Measurements from ENCODE around the gene CDH23. TPM values are rescaled to one million over a fixed set of nuclear protein-coding genes. Genes with fewer than 3 reads are reported as not detected.

CDH23 gene
- total and polyA plus RNA-seq, 2 of the 8 experiments (the other 6 are each of a cell fraction or from before 2014, with no cell fraction given): 1.9 to 4.9 TPM

- Histone ChIP-seq H4K91ac (replicated peaks; ENCODE audit: insufficient read length, low read length) (no peak overlapping the region), H3K27ac (ENCODE audit: low read depth, low read length) (no peak overlapping the region), H3K9me3 (ENCODE audit: insufficient read depth in 2 of 2, low read depth in 1 of 2, low read length in 1 of 2) (no peaks in the 10 kb centered on the region), H3K56ac (replicated peaks; ENCODE audit: insufficient read length, low read depth, low read length) (no peak overlapping the region), H3K4me2 (ENCODE audit: insufficient read depth in 1 of 2, low read depth in 2 of 2, low read length in 2 of 2) (no peak overlapping the region; a peak in 1 of 4 replicates), H2AK5ac (ENCODE audit: low read depth, low read length) (no peak overlapping the region), H3K23me2 (ENCODE audit: low read depth, low read length) (no peaks in the 10 kb centered on the region), H3K14ac (ENCODE audit: insufficient read length) (no peak overlapping the region), H3K18ac (ENCODE audit: extremely low read depth, low read length) (no peak overlapping the region; the same call in 1 of the 2 replicates), H3K79me2 (ENCODE audit: control insufficient read depth in 1 of 2, insufficient read depth in 2 of 2, low read length in 2 of 2) (no peaks in the 10 kb centered on the region), H2BK15ac (ENCODE audit: low read length) (no peak overlapping the region), H3K23ac (ENCODE audit: insufficient read length) (no peak overlapping the region), H3K79me1 (ENCODE audit: low read depth, low read length) (no peaks in the 10 kb centered on the region), H4K5ac (ENCODE audit: insufficient read length, low read depth, low read length) (no peak overlapping the region), H4K20me1 (replicated peaks in 1 of 2; ENCODE audit: control insufficient read depth in 1 of 2, insufficient read depth in 2 of 2, low read length in 2 of 2) (no peaks in the 10 kb centered on the region), H3K4me3 (ENCODE audit: extremely low read depth in 1 of 4, insufficient read depth in 2 of 4, low read depth in 3 of 4, low read length in 4 of 4) (no peak overlapping the region), H2BK20ac (ENCODE audit: low read length) (no peak overlapping the region), H3K4me1 (replicated peaks in 1 of 4; ENCODE audit: control insufficient read depth in 3 of 4, insufficient read depth in 4 of 4, low read length in 3 of 4) (peaks cover 0 to 5% (median 2%) of the 10 kb centered on the region in 4 experiments; a peak in 5 of 7 replicates), H2BK120ac (replicated peaks; ENCODE audit: low read depth, low read length) (no peak overlapping the region), H2AFZ (ENCODE audit: low read length) (no peak overlapping the region), H3K27me3 (replicated peaks in 1 of 4; ENCODE audit: control insufficient read depth in 3 of 4, extremely low read depth in 1 of 4, insufficient read depth in 3 of 4, low read length in 3 of 4) (no peaks in the 10 kb centered on the region), H3K9ac (replicated peaks in 1 of 4; ENCODE audit: extremely low read depth in 1 of 4, low read depth in 3 of 4, low read length in 3 of 4) (no peak overlapping the region), H3K36me3 (ENCODE audit: control insufficient read depth in 2 of 4, insufficient read depth in 4 of 4, low read length in 3 of 4) (no peaks in the 10 kb centered on the region), H2BK5ac (ENCODE audit: low read depth, low read length) (no peak overlapping the region), H4K8ac (ENCODE audit: extremely low read depth, insufficient read depth, low read length) (no peak overlapping the region), H2BK12ac (ENCODE audit: low read depth, low read length) (no peak overlapping the region), H3K4ac (replicated peaks; ENCODE audit: insufficient read length, low read depth, low read length) (no peak overlapping the region)
- DNase-seq (ENCODE audit: low read depth in 1 of 2, low spot score in 2 of 2): no peak
- no peak for TF ChIP-seq HDAC6 (IDR thresholded peaks at IDR 0.05; ENCODE audit: low read depth, low read length)
- 0 out of 2 replicates have a peak, but pooled peaks have one; percentile 19 for TF ChIP-seq TEAD4 (IDR thresholded peaks at IDR 0.05; ENCODE audit: low read depth, low read length)
- TF ChIP-seq CTBP2 (IDR thresholded peaks at IDR 0.05; ENCODE audit: borderline replicate concordance, insufficient read depth, insufficient read length, low read length): no peak
- ChIA-PET CTCF (ENCODE audit: partially characterized antibody) (interaction anchor here (0.7 to 4.9 kb wide), 7 partner anchors 10 to 165 kb away, joined by 3 to 37 read pairs (median 7); no protein-coding TSS in a partner anchor), POLR2A (ENCODE audit: partially characterized antibody) (no interaction called here)
- no peak for FAIRE-seq
- WGBS, 2 experiments (ENCODE audit: extremely low coverage in 1 of 2, insufficient coverage in 1 of 2, insufficient read length in 1 of 2, insufficient replicate concordance in 2 of 2, low coverage in 1 of 2, low lambda C conversion rate in 2 of 2, missing lambda C conversion rate in 1 of 2): 60% methylated on average over 9 of the region's 10 CpGs; no CpG with 5 or more reads in 1 of the 2 experiments
These were observed 47.0 kb downstream of the CDH23 start for GRCh38 chr10:71443676-71444075.
